Lower lobe of right lung (tissue), 2 donors: ENCODE measurements around the gene SYCE1L. TPM values are rescaled to one million over a fixed set of nuclear protein-coding genes. Genes with fewer than 3 reads are reported as not detected.
"Not testable (repeated sequence)": the region's sequence is repeated elsewhere in the genome, so short reads cannot be mapped to it uniquely, and the experiment has no call there.

ENCODE experiments used
- ATAC-seq, 2 donors: fragments of 200-7000 bp; cut with Tn5 transposase; one replicate each; pipeline ENCODE4 v1.9.1; 2020 to 2022; ENCODE audit warnings: mild to moderate bottlenecking in 2 of 2, moderate library complexity in 2 of 2
- DNase-seq: peaks from one replicate; pipeline ENCODE4 v3.0.0-alpha.2; 2020
- H3K27ac ChIP-seq: fragments of 200-600 bp; one replicate; pipeline ENCODE4 v1.8.0; 2022
- H3K27me3 ChIP-seq: fragments of 200-600 bp; one replicate; pipeline ENCODE4 v1.8.0; 2022; ENCODE audit warnings: low read depth
- H3K36me3 ChIP-seq: fragments of 200-600 bp; one replicate; pipeline ENCODE4 v1.8.0; 2022; ENCODE audit warnings: mild to moderate bottlenecking
- H3K4me1 ChIP-seq: fragments of 200-600 bp; one replicate; pipeline ENCODE4 v1.8.0; 2022
- H3K4me3 ChIP-seq: fragments of 200-600 bp; one replicate; pipeline ENCODE4 v1.8.0; 2022; ENCODE audit warnings: mild to moderate bottlenecking
- H3K9me3 ChIP-seq: fragments of 200-600 bp; one replicate; pipeline ENCODE4 v1.8.0; 2022
- CTCF ChIP-seq: fragments of 200-600 bp; IDR thresholded peaks from one replicate; pipeline ENCODE4 v1.8.0; 2022; ENCODE audit warnings: antibody characterized with exemption, mild to moderate bottlenecking
- intact Hi-C: fragments of 100-400 bp; cut with DNase I; formaldehyde crosslinking; loops from one replicate; pipeline ENCODE4 v1.11.0; 2022
- total RNA-seq: library from RNA; stranded (reverse); fragmentation: NEBNext Ultra II Directional; extraction: Animal tissue kit (Norgen Biotek cat#: 25700); gene quantifications from one replicate; pipeline ENCODE4 v1.2.1, GENCODE V29; 2021
- donor health status: DM: no; HTN: yes; CAD: no; lungs with severe emphysema.

The SYCE1L gene
- total RNA-seq, 1 donor from 2014 or later: 2.6 TPM

GRCh38 chr16:77236063-77236511, 36.9 kb downstream of the SYCE1L start:
- H3K36me3 ChIP-seq: no peaks in the 10 kb centered on the region
- peak; percentile 99 to 100 for ATAC-seq
- no peaks in the 10 kb centered on the region for H3K4me1 ChIP-seq
- H3K9me3 ChIP-seq: no peaks in the 10 kb centered on the region
- no peak overlapping the region for H3K27ac ChIP-seq
- no peak overlapping the region for H3K4me3 ChIP-seq
- intact Hi-C loops: loop anchor here (5.0 kb wide), 1 partner anchor 346 kb away; no protein-coding TSS in a partner anchor
- DNase-seq: peak; percentile 88
- TF ChIP-seq CTCF: peak; percentile 99
- H3K27me3 ChIP-seq: peaks cover 10% of the 10 kb centered on the region

GRCh38 chr16:77238593-77238992, 39.4 kb downstream of the SYCE1L start:
- no peak for ATAC-seq
- no peak overlapping the region for H3K27ac ChIP-seq
- no peak for DNase-seq
- H3K27me3 ChIP-seq: peaks cover 10% of the 10 kb centered on the region
- no peaks in the 10 kb centered on the region for H3K36me3 ChIP-seq
- no peaks in the 10 kb centered on the region for H3K4me1 ChIP-seq
- intact Hi-C loops: loop anchor here (5.0 kb wide), 1 partner anchor 344 kb away; no protein-coding TSS in a partner anchor
- H3K4me3 ChIP-seq: no peak overlapping the region
- no peaks in the 10 kb centered on the region for H3K9me3 ChIP-seq
- no peak for TF ChIP-seq CTCF

GRCh38 chr16:77242471-77242870, 43.3 kb downstream of the SYCE1L start:
- H3K9me3 ChIP-seq, H3K4me3 ChIP-seq, ATAC-seq, intact Hi-C loops, DNase-seq, H3K36me3 ChIP-seq, H3K4me1 ChIP-seq, H3K27ac ChIP-seq, H3K27me3 ChIP-seq: not testable (repeated sequence)

- H3K36me3 ChIP-seq: no peaks in the 10 kb centered on the region
- H3K4me1 ChIP-seq: no peaks in the 10 kb centered on the region
- H3K27ac ChIP-seq: no peak overlapping the region
- no peaks in the 10 kb centered on the region for H3K27me3 ChIP-seq
- TF ChIP-seq CTCF: no peak
- no peak overlapping the region for H3K4me3 ChIP-seq
- no peaks in the 10 kb centered on the region for H3K9me3 ChIP-seq
- DNase-seq (no peak), ATAC-seq (peak in 1 of 2 donors; percentile 29)
- intact Hi-C loops: no loop called here
Measured at GRCh38 chr16:77246150-77246549, 46.9 kb downstream of the SYCE1L start.

- DNase-seq (no peak), ATAC-seq (no peak)
- no peaks in the 10 kb centered on the region for H3K36me3 ChIP-seq
- intact Hi-C loops: no loop called here
- no peaks in the 10 kb centered on the region for H3K9me3 ChIP-seq
- no peak overlapping the region for H3K27ac ChIP-seq
- H3K4me1 ChIP-seq: no peaks in the 10 kb centered on the region
- no peak overlapping the region for H3K4me3 ChIP-seq
- TF ChIP-seq CTCF: no peak
- H3K27me3 ChIP-seq: no peaks in the 10 kb centered on the region
Measured at GRCh38 chr16:77250400-77250799, 51.2 kb downstream of the SYCE1L start.

Other genes starting within 250 kb of the SYCE1L start
- gene MON1B, start 8.2 kb upstream of the SYCE1L start, total RNA-seq: 62.2 TPM
- gene ADAMTS18, start 235.6 kb downstream of the SYCE1L start, total RNA-seq: 0.09 TPM